ENCODE data around the gene FGA. TPM values are rescaled to one million over a fixed set of nuclear protein-coding genes. Genes with fewer than 3 reads are reported as not detected.

Gene FGA
- total and polyA plus RNA-seq, 2 of the 8 experiments (the other 6 are each of a cell fraction or from before 2014, with no cell fraction given): not detected

DNA sequence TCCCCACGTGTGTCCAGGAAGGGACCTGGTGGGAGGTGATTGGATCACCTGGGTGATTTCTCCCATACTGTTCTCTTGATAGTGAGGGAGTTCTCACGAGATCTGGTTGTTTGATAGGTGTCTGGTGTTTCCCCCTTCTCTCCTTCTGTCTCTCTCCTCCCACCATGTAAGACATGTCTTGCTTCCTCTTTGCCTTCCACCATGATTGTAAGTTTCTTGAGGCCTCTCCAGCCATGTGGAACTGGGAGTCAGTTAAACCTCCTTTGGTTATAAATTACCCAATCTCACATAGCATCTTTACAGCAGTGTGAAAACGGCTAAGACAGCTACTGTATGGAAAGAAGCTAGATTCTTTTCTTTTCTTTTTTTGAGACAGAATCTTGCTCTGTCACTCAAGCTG is 43.5 kb upstream of the FGA start (continued):
- no peak for TF ChIP-seq SUZ12 (IDR thresholded peaks at IDR 0.05; ENCODE audit: low read length)
- TF ChIP-seq RBBP5 (IDR thresholded peaks at IDR 0.05; ENCODE audit: borderline replicate concordance, low read depth, low read length): no peak
- no peak for TF ChIP-seq EZH2 (IDR thresholded peaks at IDR 0.05; ENCODE audit: low read depth, low read length, severe bottlenecking)
- no peak for TF ChIP-seq TAF1 (IDR thresholded peaks at IDR 0.05; ENCODE audit: low read depth, low read length)
- TF ChIP-seq MAFK (IDR thresholded peaks at IDR 0.05; ENCODE audit: low read depth, low read length): no peak

Measured in H1 (cell line).